Body of pancreas (tissue), 4 donors: ENCODE results near the gene ADGRG7.

Experiments used
- POLR2A ChIP-seq, 3 donors: fragments of 450-650 bp; IDR thresholded peaks; one replicate each; pipeline ENCODE4 v1.6.1; 2016; ENCODE audit warnings: antibody characterized with exemption in 3 of 3, mild to moderate bottlenecking in 2 of 3
- TF ChIP-seq, protein P1 (sequence below), 7 experiments: fragments of 450-650 bp in 4 of 7; fragments of 200-600 bp in 3 of 7; sonication (generic) in 3 of 7; IDR thresholded peaks; one replicate each; pipeline ENCODE4 v1.5.1; 2016 to 2019; ENCODE audit warnings: antibody characterized with exemption in 7 of 7

DNA sequence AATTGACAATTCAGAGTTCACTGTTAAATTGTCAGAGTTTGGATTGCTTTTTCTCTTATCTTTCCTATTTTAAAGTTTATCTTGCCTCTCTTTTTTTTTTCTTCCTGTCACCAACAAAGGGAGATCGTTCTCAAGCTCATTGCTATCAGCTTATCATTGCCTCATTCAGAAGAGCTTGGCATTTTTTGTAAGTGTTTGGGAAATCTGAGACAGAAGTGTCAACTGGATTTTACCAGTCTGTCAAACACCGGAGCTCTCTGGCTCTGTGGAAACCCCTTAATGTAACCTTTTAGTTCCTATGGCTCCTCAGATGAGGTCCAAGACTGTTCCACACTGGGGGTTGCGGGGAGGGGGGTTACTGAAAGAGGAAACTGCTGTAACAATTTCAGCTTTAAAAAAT lies 89.3 kb downstream of the ADGRG7 start:
- TF ChIP-seq, protein P1, sequence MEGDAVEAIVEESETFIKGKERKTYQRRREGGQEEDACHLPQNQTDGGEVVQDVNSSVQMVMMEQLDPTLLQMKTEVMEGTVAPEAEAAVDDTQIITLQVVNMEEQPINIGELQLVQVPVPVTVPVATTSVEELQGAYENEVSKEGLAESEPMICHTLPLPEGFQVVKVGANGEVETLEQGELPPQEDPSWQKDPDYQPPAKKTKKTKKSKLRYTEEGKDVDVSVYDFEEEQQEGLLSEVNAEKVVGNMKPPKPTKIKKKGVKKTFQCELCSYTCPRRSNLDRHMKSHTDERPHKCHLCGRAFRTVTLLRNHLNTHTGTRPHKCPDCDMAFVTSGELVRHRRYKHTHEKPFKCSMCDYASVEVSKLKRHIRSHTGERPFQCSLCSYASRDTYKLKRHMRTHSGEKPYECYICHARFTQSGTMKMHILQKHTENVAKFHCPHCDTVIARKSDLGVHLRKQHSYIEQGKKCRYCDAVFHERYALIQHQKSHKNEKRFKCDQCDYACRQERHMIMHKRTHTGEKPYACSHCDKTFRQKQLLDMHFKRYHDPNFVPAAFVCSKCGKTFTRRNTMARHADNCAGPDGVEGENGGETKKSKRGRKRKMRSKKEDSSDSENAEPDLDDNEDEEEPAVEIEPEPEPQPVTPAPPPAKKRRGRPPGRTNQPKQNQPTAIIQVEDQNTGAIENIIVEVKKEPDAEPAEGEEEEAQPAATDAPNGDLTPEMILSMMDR (IDR thresholded peaks at IDR 0.05), result no peak
- TF ChIP-seq POLR2A (IDR thresholded peaks at IDR 0.05), result no peak
